Measurements from ENCODE around the gene PIGW. TPM values are rescaled to one million over a fixed set of nuclear protein-coding genes. Genes with fewer than 3 reads are reported as not detected.

The PIGW gene
- total RNA-seq, 1 donor from 2014 or later, result 3.3 TPM

GRCh38 chr17:36576793-36577192 lies 42.0 kb downstream of the PIGW start:
- intact Hi-C loops (cut with micrococcal nuclease), result no loop called here
- Histone ChIP-seq H3K36me3 (peaks cover 74% of the 10 kb centered on the region), H3K27ac (replicated peaks) (no peak overlapping the region), H3K9me3 (replicated peaks) (no peaks in the 10 kb centered on the region), H3K4me3 (no peak overlapping the region), H3K4me1 (peaks cover 11% of the 10 kb centered on the region), H3K27me3 (ENCODE audit: low read depth) (no peaks in the 10 kb centered on the region)
- no peak for TF ChIP-seq CTCF (IDR thresholded peaks at IDR 0.05; ENCODE audit: borderline replicate concordance)
- DNase-seq, result no peak

GRCh38 chr17:36578671-36579070 lies 43.9 kb downstream of the PIGW start:
- H3K9me3 ChIP-seq (replicated peaks), result no peaks in the 10 kb centered on the region
- no peak overlapping the region for H3K4me3 ChIP-seq
- no peak overlapping the region for H3K27ac ChIP-seq (replicated peaks)
- H3K4me1 ChIP-seq, result peaks cover 11% of the 10 kb centered on the region
- intact Hi-C loops (cut with micrococcal nuclease), result no loop called here
- no peak for TF ChIP-seq CTCF (IDR thresholded peaks at IDR 0.05; ENCODE audit: borderline replicate concordance)
- peaks cover 75% of the 10 kb centered on the region for H3K36me3 ChIP-seq
- no peak for DNase-seq
- H3K27me3 ChIP-seq (ENCODE audit: low read depth), result no peaks in the 10 kb centered on the region

GRCh38 chr17:36583787-36584186 lies 49.0 kb downstream of the PIGW start:
- no peak overlapping the region for H3K4me3 ChIP-seq
- TF ChIP-seq CTCF (IDR thresholded peaks at IDR 0.05; ENCODE audit: borderline replicate concordance), result no peak
- H3K4me1 ChIP-seq, result no peaks in the 10 kb centered on the region
- peaks cover 99% of the 10 kb centered on the region for H3K36me3 ChIP-seq
- intact Hi-C loops (cut with micrococcal nuclease), result no loop called here
- no peak for DNase-seq
- no peaks in the 10 kb centered on the region for H3K9me3 ChIP-seq (replicated peaks)
- no peak overlapping the region for H3K27ac ChIP-seq (replicated peaks)
- H3K27me3 ChIP-seq (ENCODE audit: low read depth), result no peaks in the 10 kb centered on the region

GRCh38 chr17:36586138-36586537 lies 51.4 kb downstream of the PIGW start:
- Histone ChIP-seq H3K27me3 (ENCODE audit: low read depth) (no peaks in the 10 kb centered on the region), H3K27ac (replicated peaks) (no peak overlapping the region), H3K36me3 (peaks cover 85% of the 10 kb centered on the region), H3K4me3 (no peak overlapping the region), H3K4me1 (peaks cover 3% of the 10 kb centered on the region), H3K9me3 (replicated peaks) (no peaks in the 10 kb centered on the region)
- intact Hi-C loops (cut with micrococcal nuclease), result no loop called here
- no peak for DNase-seq
- no peak for TF ChIP-seq CTCF (IDR thresholded peaks at IDR 0.05; ENCODE audit: borderline replicate concordance)

Other genes with a start within 250 kb of the PIGW start
- gene TBC1D3G, start 211.1 kb upstream of the PIGW start, total RNA-seq, result not detected
- gene TBC1D3H, start 146.6 kb upstream of the PIGW start, total RNA-seq, result not detected
- 22.9 TPM for gene ZNHIT3, start 48.3 kb upstream of the PIGW start, total RNA-seq
- 11.8 TPM for gene MYO19, start 119 bp upstream of the PIGW start, total RNA-seq
- gene GGNBP2, start 9.9 kb downstream of the PIGW start, total RNA-seq, result 41.7 TPM
- gene DHRS11, start 56.9 kb downstream of the PIGW start, total RNA-seq, result 13.1 TPM
- gene MRM1, start 66.6 kb downstream of the PIGW start, total RNA-seq, result 8.7 TPM